OCI-LY1 (cell line): ENCODE data around the gene SCN2B.

Source experiments
- CTCF ChIP-seq: fragments of 200-600 bp; sonication (generic), shearing (Covaris generic); IDR thresholded peaks from 2 replicates; pipeline ENCODE4 v1.5.1; 2017; ENCODE audit warnings: mild to moderate bottlenecking, antibody characterized with exemption, low read length, moderate library complexity, mixed read lengths
- EZH2 ChIP-seq: fragments of 200-600 bp; sonication (generic), shearing (Covaris generic); IDR thresholded peaks from 2 replicates; pipeline ENCODE4 v1.8.0; 2017; ENCODE audit warnings: borderline replicate concordance, mixed run types, mild to moderate bottlenecking, antibody characterized with exemption, low read length, moderate library complexity, mixed read lengths

- no peak for TF ChIP-seq EZH2
- TF ChIP-seq CTCF, result no peak
Observed at GRCh38 chr11:118151431-118151830, 25.0 kb downstream of the SCN2B start.
